ENCODE results near the gene LIPE.

The LIPE gene

GRCh38 chr19:42409477-42409876 lies 17.7 kb downstream of the LIPE start:
- no peak for TF ChIP-seq SPI1 (IDR thresholded peaks at IDR 0.05; ENCODE audit: low read depth, low read length)
- TF ChIP-seq POLR2A (IDR thresholded peaks at IDR 0.05; ENCODE audit: low read depth, low read length): no peak
- TF ChIP-seq POLR2AphosphoS5 (IDR thresholded peaks at IDR 0.05; ENCODE audit: low read depth, low read length): no peak
- TF ChIP-seq POU2F2 (IDR thresholded peaks at IDR 0.05; ENCODE audit: low read depth, low read length): no peak
- no peak for TF ChIP-seq TAF1 (IDR thresholded peaks at IDR 0.05; ENCODE audit: low read depth, low read length)
- no peak for TF ChIP-seq PAX5 (IDR thresholded peaks at IDR 0.05; ENCODE audit: insufficient read depth, low read length, severe bottlenecking)
- DNase-seq (ENCODE audit: insufficient read length, low spot score) (no peak), FAIRE-seq (no peak)

GRCh38 chr19:42407816-42408175 lies 19.4 kb downstream of the LIPE start:
- DNase-seq (ENCODE audit: insufficient read length, low spot score) (no peak), FAIRE-seq (no peak)
- TF ChIP-seq SPI1 (IDR thresholded peaks at IDR 0.05; ENCODE audit: low read depth, low read length) (no peak), TAF1 (IDR thresholded peaks at IDR 0.05; ENCODE audit: low read depth, low read length) (no peak), POU2F2 (IDR thresholded peaks at IDR 0.05; ENCODE audit: low read depth, low read length) (no peak), PAX5 (IDR thresholded peaks at IDR 0.05; ENCODE audit: insufficient read depth, low read length, severe bottlenecking) (no peak), POLR2A (IDR thresholded peaks at IDR 0.05; ENCODE audit: low read depth, low read length) (no peak), POLR2AphosphoS5 (IDR thresholded peaks at IDR 0.05; ENCODE audit: low read depth, low read length) (no peak)

GRCh38 chr19:42407085-42407815 lies 19.9 kb downstream of the LIPE start:
- TF ChIP-seq POLR2AphosphoS5 (IDR thresholded peaks at IDR 0.05; ENCODE audit: low read depth, low read length) (no peak), POLR2A (IDR thresholded peaks at IDR 0.05; ENCODE audit: low read depth, low read length) (no peak), TAF1 (IDR thresholded peaks at IDR 0.05; ENCODE audit: low read depth, low read length) (no peak), POU2F2 (IDR thresholded peaks at IDR 0.05; ENCODE audit: low read depth, low read length) (no peak), PAX5 (IDR thresholded peaks at IDR 0.05; ENCODE audit: insufficient read depth, low read length, severe bottlenecking) (no peak), SPI1 (IDR thresholded peaks at IDR 0.05; ENCODE audit: low read depth, low read length) (no peak)
- FAIRE-seq (no peak), DNase-seq (ENCODE audit: insufficient read length, low spot score) (no peak)

- FAIRE-seq (no peak), DNase-seq (ENCODE audit: insufficient read length, low spot score) (no peak)
- TF ChIP-seq POLR2AphosphoS5 (IDR thresholded peaks at IDR 0.05; ENCODE audit: low read depth, low read length): no peak
- TF ChIP-seq PAX5 (IDR thresholded peaks at IDR 0.05; ENCODE audit: insufficient read depth, low read length, severe bottlenecking): no peak
- no peak for TF ChIP-seq POLR2A (IDR thresholded peaks at IDR 0.05; ENCODE audit: low read depth, low read length)
- TF ChIP-seq TAF1 (IDR thresholded peaks at IDR 0.05; ENCODE audit: low read depth, low read length): no peak
- no peak for TF ChIP-seq SPI1 (IDR thresholded peaks at IDR 0.05; ENCODE audit: low read depth, low read length)
- TF ChIP-seq POU2F2 (IDR thresholded peaks at IDR 0.05; ENCODE audit: low read depth, low read length): no peak
Observed at GRCh38 chr19:42406111-42406510, 21.1 kb downstream of the LIPE start.

- FAIRE-seq: no peak
- no peak for DNase-seq (ENCODE audit: insufficient read length, low spot score)
- TF ChIP-seq POLR2A (IDR thresholded peaks at IDR 0.05; ENCODE audit: low read depth, low read length): no peak
- no peak for TF ChIP-seq TAF1 (IDR thresholded peaks at IDR 0.05; ENCODE audit: low read depth, low read length)
- no peak for TF ChIP-seq PAX5 (IDR thresholded peaks at IDR 0.05; ENCODE audit: insufficient read depth, low read length, severe bottlenecking)
- no peak for TF ChIP-seq SPI1 (IDR thresholded peaks at IDR 0.05; ENCODE audit: low read depth, low read length)
- no peak for TF ChIP-seq POLR2AphosphoS5 (IDR thresholded peaks at IDR 0.05; ENCODE audit: low read depth, low read length)
- no peak for TF ChIP-seq POU2F2 (IDR thresholded peaks at IDR 0.05; ENCODE audit: low read depth, low read length)
Observed at GRCh38 chr19:42403586-42403985, 23.6 kb downstream of the LIPE start.

GRCh38 chr19:42402376-42403116 lies 24.6 kb downstream of the LIPE start:
- FAIRE-seq (no peak), DNase-seq (ENCODE audit: insufficient read length, low spot score) (no peak)
- TF ChIP-seq POU2F2 (IDR thresholded peaks at IDR 0.05; ENCODE audit: low read depth, low read length) (no peak), POLR2A (IDR thresholded peaks at IDR 0.05; ENCODE audit: low read depth, low read length) (no peak), SPI1 (IDR thresholded peaks at IDR 0.05; ENCODE audit: low read depth, low read length) (no peak), PAX5 (IDR thresholded peaks at IDR 0.05; ENCODE audit: insufficient read depth, low read length, severe bottlenecking) (no peak), POLR2AphosphoS5 (IDR thresholded peaks at IDR 0.05; ENCODE audit: low read depth, low read length) (no peak), TAF1 (IDR thresholded peaks at IDR 0.05; ENCODE audit: low read depth, low read length) (no peak)

GRCh38 chr19:42401365-42402303 lies 25.6 kb downstream of the LIPE start:
- FAIRE-seq (peak; percentile 93), DNase-seq (ENCODE audit: insufficient read length, low spot score) (peak; percentile 71)
- TF ChIP-seq TAF1 (IDR thresholded peaks at IDR 0.05; ENCODE audit: low read depth, low read length) (no peak), POU2F2 (IDR thresholded peaks at IDR 0.05; ENCODE audit: low read depth, low read length) (no peak), POLR2A (IDR thresholded peaks at IDR 0.05; ENCODE audit: low read depth, low read length) (no peak; the same call in 1 of the 2 replicates), POLR2AphosphoS5 (IDR thresholded peaks at IDR 0.05; ENCODE audit: low read depth, low read length) (no peak), SPI1 (IDR thresholded peaks at IDR 0.05; ENCODE audit: low read depth, low read length) (no peak), PAX5 (IDR thresholded peaks at IDR 0.05; ENCODE audit: insufficient read depth, low read length, severe bottlenecking) (no peak)

GRCh38 chr19:42400404-42400803 lies 26.8 kb downstream of the LIPE start:
- TF ChIP-seq POU2F2 (IDR thresholded peaks at IDR 0.05; ENCODE audit: low read depth, low read length): no peak
- TF ChIP-seq POLR2AphosphoS5 (IDR thresholded peaks at IDR 0.05; ENCODE audit: low read depth, low read length): no peak
- TF ChIP-seq POLR2A (IDR thresholded peaks at IDR 0.05; ENCODE audit: low read depth, low read length): no peak
- TF ChIP-seq PAX5 (IDR thresholded peaks at IDR 0.05; ENCODE audit: insufficient read depth, low read length, severe bottlenecking): no peak
- no peak for TF ChIP-seq SPI1 (IDR thresholded peaks at IDR 0.05; ENCODE audit: low read depth, low read length)
- TF ChIP-seq TAF1 (IDR thresholded peaks at IDR 0.05; ENCODE audit: low read depth, low read length): no peak
- DNase-seq (ENCODE audit: insufficient read length, low spot score) (no peak), FAIRE-seq (no peak)

Measured in GM12891 (cell line).